Measurements from ENCODE around the gene PLXND1.

- TF ChIP-seq CTCF (IDR thresholded peaks at IDR 0.05; ENCODE audit: low read depth, low read length) (no peak), POLR2A (IDR thresholded peaks at IDR 0.05; ENCODE audit: extremely low read depth, insufficient read length) (no peak)
Measured at GRCh38 chr3:129530821-129531220, 75.7 kb downstream of the PLXND1 start.

Measured in NB4 (cell line).